ENCODE measurements around the gene GPATCH8. TPM values are rescaled to one million over a fixed set of nuclear protein-coding genes. Genes with fewer than 3 reads are reported as not detected.
A peak's percentile ranks its signal among the peaks of the same experiment; 100 is the strongest.

Gene GPATCH8
- total RNA-seq, 1 donor: 29.4 TPM

DNA sequence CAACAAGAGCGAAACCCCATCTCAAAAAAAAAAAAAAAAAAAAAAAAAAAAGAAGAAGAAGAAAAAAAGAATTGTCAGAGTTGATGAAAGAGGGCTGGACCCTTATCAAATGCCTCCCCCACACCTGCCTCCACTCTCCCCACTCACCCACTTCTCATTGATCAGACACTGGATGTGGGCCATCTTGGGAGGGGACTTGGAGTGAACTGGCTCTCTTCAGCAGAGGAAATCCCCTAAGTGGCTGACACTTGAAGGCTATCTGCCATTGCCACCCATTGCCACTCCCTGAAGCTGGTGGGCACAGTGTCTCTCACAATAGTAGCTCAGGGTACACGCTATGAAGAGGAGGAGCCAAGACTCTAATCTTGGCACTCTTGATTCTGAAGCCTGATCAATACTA is 115.4 kb downstream of the GPATCH8 start:
- H3K4me3 ChIP-seq (ENCODE audit: low read depth, low read length): no peak overlapping the region
- DNase-seq (ENCODE audit: low read depth): no peak
- TF ChIP-seq CTCF (IDR thresholded peaks at IDR 0.05; ENCODE audit: insufficient read depth, low read length): no peak

DNA sequence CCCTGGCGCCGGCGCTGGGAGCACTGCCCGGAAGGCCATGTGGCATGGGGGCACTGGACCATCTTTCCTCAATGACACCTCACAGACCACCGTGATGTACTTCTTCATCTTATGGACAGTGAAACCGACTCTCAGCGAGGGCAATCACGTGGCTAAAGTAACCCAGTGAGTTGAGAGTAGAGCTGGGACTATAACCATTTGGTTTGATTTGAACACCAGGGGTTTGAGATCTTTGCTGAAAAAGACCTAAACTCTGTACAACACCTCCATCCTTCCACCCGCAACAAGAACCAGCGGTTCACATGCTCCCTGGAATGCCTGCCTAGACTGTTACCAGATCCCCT is 117.1 kb downstream of the GPATCH8 start:
- DNase-seq (ENCODE audit: low read depth): no peak
- no peak for TF ChIP-seq CTCF (IDR thresholded peaks at IDR 0.05; ENCODE audit: insufficient read depth, low read length)
- H3K4me3 ChIP-seq (ENCODE audit: low read depth, low read length): no peak overlapping the region

- DNase-seq (ENCODE audit: low read depth): peak; percentile 51
- peak; percentile 15 for TF ChIP-seq CTCF (IDR thresholded peaks at IDR 0.05; ENCODE audit: insufficient read depth, low read length)
These were observed 117.7 kb downstream of the GPATCH8 start for GRCh38 chr17:44385287-44386181.

GRCh38 chr17:44384823-44385286 is 118.4 kb downstream of the GPATCH8 start:
- DNase-seq (ENCODE audit: low read depth): no peak
- peak overlapping the region; percentile 64 for H3K4me3 ChIP-seq (ENCODE audit: low read depth, low read length)
- no peak for TF ChIP-seq CTCF (IDR thresholded peaks at IDR 0.05; ENCODE audit: insufficient read depth, low read length)

More at GRCh38 chr17:44385287-44386181, 117.7 kb downstream of the GPATCH8 start:
- H3K4me3 ChIP-seq (ENCODE audit: low read depth, low read length): peak overlapping the region; percentile 64

- H3K4me3 ChIP-seq (ENCODE audit: low read depth, low read length): no peak overlapping the region
- TF ChIP-seq CTCF (IDR thresholded peaks at IDR 0.05; ENCODE audit: insufficient read depth, low read length): no peak
- DNase-seq (ENCODE audit: low read depth): no peak
These were observed 118.9 kb downstream of the GPATCH8 start for GRCh38 chr17:44384281-44384822.

- DNase-seq (ENCODE audit: low read depth): no peak
- no peak overlapping the region for H3K4me3 ChIP-seq (ENCODE audit: low read depth, low read length)
- no peak for TF ChIP-seq CTCF (IDR thresholded peaks at IDR 0.05; ENCODE audit: insufficient read depth, low read length)
These were observed 119.3 kb downstream of the GPATCH8 start for GRCh38 chr17:44383861-44384260.

Measured in fibroblast of the aortic adventitia (primary cell).